Glutamatergic neuron (in vitro differentiated cells): ENCODE data around the gene UHRF2. TPM values are rescaled to one million over a fixed set of nuclear protein-coding genes. Genes with fewer than 3 reads are reported as not detected.

Experiments
- DNase-seq: peaks from one replicate; pipeline ENCODE4 v3.0.0; 2022
- H3K27ac Mint-ChIP-seq: one replicate; pipeline ENCODE4 v1.8.0; 2020; ENCODE audit warnings: mild to moderate bottlenecking, mixed read lengths, inconsistent platforms; ENCODE audit not compliant: unreplicated experiment
- H3K27me3 Mint-ChIP-seq: one replicate; pipeline ENCODE4 v1.8.0; 2020; ENCODE audit warnings: mild to moderate bottlenecking, moderate library complexity, mixed read lengths, inconsistent platforms; ENCODE audit not compliant: unreplicated experiment
- H3K36me3 Mint-ChIP-seq: one replicate; pipeline ENCODE4 v1.8.0; 2020; ENCODE audit warnings: mild to moderate bottlenecking, mixed read lengths, inconsistent platforms; ENCODE audit not compliant: unreplicated experiment
- H3K4me1 Mint-ChIP-seq: one replicate; pipeline ENCODE4 v1.8.0; 2020; ENCODE audit warnings: mild to moderate bottlenecking, low read depth, mixed read lengths, inconsistent platforms; ENCODE audit not compliant: unreplicated experiment
- H3K4me3 Mint-ChIP-seq: one replicate; pipeline ENCODE4 v1.8.0; 2020; ENCODE audit warnings: mild to moderate bottlenecking, mixed read lengths, inconsistent platforms; ENCODE audit not compliant: unreplicated experiment
- H3K9me3 Mint-ChIP-seq: one replicate; pipeline ENCODE4 v1.8.0; 2020; ENCODE audit warnings: mild to moderate bottlenecking, moderate library complexity, mixed read lengths, inconsistent platforms; ENCODE audit not compliant: unreplicated experiment
- total RNA-seq: library from RNA; stranded (reverse); fragmentation: NEBNext Ultra II Directional; extraction: Animal tissue kit (Norgen Biotek cat#: 25700); gene quantifications from one replicate; pipeline ENCODE4 v1.2.1, GENCODE V29; 2021; ENCODE audit not compliant: unreplicated experiment
- TF ChIP-seq, protein P1 (sequence below): fragments of 200-600 bp; sonication (generic); IDR thresholded peaks from one replicate; pipeline ENCODE4 v1.5.0; 2021; ENCODE audit not compliant: partially characterized antibody, unreplicated experiment

The UHRF2 gene
- total RNA-seq, 1 donor from 2014 or later = 54.2 TPM

- Mint-ChIP-seq H3K4me1 (no peaks in the 10 kb centered on the region), H3K9me3 (no peaks in the 10 kb centered on the region)
Observed at GRCh38 chr9:6543204-6543603, 130.2 kb downstream of the UHRF2 start.

GRCh38 chr9:6545017-6545691 is 132.2 kb downstream of the UHRF2 start:
- Mint-ChIP-seq H3K9me3 (peaks cover 3% of the 10 kb centered on the region), H3K4me1 (peaks cover 15% of the 10 kb centered on the region), H3K4me3 (no peak overlapping the region), H3K27ac (no peak overlapping the region), H3K36me3 (no peaks in the 10 kb centered on the region), H3K27me3 (peaks cover 3% of the 10 kb centered on the region)
- TF ChIP-seq, protein P1, sequence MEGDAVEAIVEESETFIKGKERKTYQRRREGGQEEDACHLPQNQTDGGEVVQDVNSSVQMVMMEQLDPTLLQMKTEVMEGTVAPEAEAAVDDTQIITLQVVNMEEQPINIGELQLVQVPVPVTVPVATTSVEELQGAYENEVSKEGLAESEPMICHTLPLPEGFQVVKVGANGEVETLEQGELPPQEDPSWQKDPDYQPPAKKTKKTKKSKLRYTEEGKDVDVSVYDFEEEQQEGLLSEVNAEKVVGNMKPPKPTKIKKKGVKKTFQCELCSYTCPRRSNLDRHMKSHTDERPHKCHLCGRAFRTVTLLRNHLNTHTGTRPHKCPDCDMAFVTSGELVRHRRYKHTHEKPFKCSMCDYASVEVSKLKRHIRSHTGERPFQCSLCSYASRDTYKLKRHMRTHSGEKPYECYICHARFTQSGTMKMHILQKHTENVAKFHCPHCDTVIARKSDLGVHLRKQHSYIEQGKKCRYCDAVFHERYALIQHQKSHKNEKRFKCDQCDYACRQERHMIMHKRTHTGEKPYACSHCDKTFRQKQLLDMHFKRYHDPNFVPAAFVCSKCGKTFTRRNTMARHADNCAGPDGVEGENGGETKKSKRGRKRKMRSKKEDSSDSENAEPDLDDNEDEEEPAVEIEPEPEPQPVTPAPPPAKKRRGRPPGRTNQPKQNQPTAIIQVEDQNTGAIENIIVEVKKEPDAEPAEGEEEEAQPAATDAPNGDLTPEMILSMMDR = no peak
- DNase-seq = no peak

More at GRCh38 chr9:6543204-6543603, 130.2 kb downstream of the UHRF2 start:
- DNase-seq = no peak
- Mint-ChIP-seq H3K27me3 (no peaks in the 10 kb centered on the region), H3K27ac (no peak overlapping the region), H3K4me3 (no peak overlapping the region), H3K36me3 (no peaks in the 10 kb centered on the region)
- TF ChIP-seq, protein P1 = no peak

GRCh38 chr9:6549106-6549800 is 136.3 kb downstream of the UHRF2 start:
- peaks cover 3% of the 10 kb centered on the region for H3K27me3 Mint-ChIP-seq
- peak overlapping the region; percentile 92 for H3K27ac Mint-ChIP-seq
- peaks cover 3% of the 10 kb centered on the region for H3K9me3 Mint-ChIP-seq
- H3K4me1 Mint-ChIP-seq = peaks cover 15% of the 10 kb centered on the region
- no peaks in the 10 kb centered on the region for H3K36me3 Mint-ChIP-seq
- TF ChIP-seq, protein P1 = no peak
- peak overlapping the region; percentile 33 for H3K4me3 Mint-ChIP-seq
- DNase-seq = peak; percentile 49

DNA sequence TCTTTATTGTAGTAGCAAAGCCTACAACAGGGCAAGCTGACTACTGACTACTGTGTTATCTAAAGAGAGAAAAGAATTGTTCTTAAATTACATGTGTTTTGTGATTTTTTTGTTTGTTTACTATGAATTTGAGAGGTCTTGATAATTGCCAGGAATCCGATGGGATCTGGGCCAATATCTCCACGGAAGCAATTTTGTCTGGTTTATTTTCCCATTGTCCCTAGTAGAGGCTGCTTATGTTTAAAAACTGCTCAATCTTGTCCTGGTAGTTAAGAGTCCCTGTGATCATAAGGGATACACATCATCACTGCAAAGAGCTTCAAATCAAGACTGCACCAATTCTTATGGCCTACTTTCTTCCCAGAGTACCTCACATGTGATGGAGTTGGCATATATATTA is 138.1 kb downstream of the UHRF2 start:
- H3K4me1 Mint-ChIP-seq = peaks cover 15% of the 10 kb centered on the region
- TF ChIP-seq, protein P1 = no peak
- H3K27me3 Mint-ChIP-seq = peaks cover 3% of the 10 kb centered on the region
- no peaks in the 10 kb centered on the region for H3K36me3 Mint-ChIP-seq
- DNase-seq = no peak
- H3K27ac Mint-ChIP-seq = no peak overlapping the region
- H3K4me3 Mint-ChIP-seq = no peak overlapping the region
- H3K9me3 Mint-ChIP-seq = peaks cover 3% of the 10 kb centered on the region

GRCh38 chr9:6552033-6552432 is 139.0 kb downstream of the UHRF2 start:
- peak overlapping the region; percentile 16 for H3K27ac Mint-ChIP-seq
- H3K9me3 Mint-ChIP-seq = peaks cover 3% of the 10 kb centered on the region
- TF ChIP-seq, protein P1 = no peak
- peaks cover 15% of the 10 kb centered on the region for H3K4me1 Mint-ChIP-seq
- H3K4me3 Mint-ChIP-seq = no peak overlapping the region
- no peak for DNase-seq
- H3K27me3 Mint-ChIP-seq = peaks cover 3% of the 10 kb centered on the region
- no peaks in the 10 kb centered on the region for H3K36me3 Mint-ChIP-seq
